Esophagus mucosa (tissue), 1 donor: ENCODE data around the gene RAB5IF. TPM values are rescaled to one million over a fixed set of nuclear protein-coding genes. Genes with fewer than 3 reads are reported as not detected.
"Not testable (repeated sequence)": the region's sequence is repeated elsewhere in the genome, so short reads cannot be mapped to it uniquely, and the experiment has no call there.

ENCODE experiments used
- ATAC-seq: fragments of 200-7000 bp; cut with Tn5 transposase; one replicate; pipeline ENCODE4 v1.9.1; 2020
- total RNA-seq: library from RNA; stranded (reverse); gene quantifications from one replicate; pipeline ENCODE4 v1.2.4, GENCODE V29; 2023
- donor health status: DM: yes; HTN: yes; CAD: no.

Gene RAB5IF, protein sequence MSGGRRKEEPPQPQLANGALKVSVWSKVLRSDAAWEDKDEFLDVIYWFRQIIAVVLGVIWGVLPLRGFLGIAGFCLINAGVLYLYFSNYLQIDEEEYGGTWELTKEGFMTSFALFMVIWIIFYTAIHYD
- total RNA-seq: 185 TPM

DNA sequence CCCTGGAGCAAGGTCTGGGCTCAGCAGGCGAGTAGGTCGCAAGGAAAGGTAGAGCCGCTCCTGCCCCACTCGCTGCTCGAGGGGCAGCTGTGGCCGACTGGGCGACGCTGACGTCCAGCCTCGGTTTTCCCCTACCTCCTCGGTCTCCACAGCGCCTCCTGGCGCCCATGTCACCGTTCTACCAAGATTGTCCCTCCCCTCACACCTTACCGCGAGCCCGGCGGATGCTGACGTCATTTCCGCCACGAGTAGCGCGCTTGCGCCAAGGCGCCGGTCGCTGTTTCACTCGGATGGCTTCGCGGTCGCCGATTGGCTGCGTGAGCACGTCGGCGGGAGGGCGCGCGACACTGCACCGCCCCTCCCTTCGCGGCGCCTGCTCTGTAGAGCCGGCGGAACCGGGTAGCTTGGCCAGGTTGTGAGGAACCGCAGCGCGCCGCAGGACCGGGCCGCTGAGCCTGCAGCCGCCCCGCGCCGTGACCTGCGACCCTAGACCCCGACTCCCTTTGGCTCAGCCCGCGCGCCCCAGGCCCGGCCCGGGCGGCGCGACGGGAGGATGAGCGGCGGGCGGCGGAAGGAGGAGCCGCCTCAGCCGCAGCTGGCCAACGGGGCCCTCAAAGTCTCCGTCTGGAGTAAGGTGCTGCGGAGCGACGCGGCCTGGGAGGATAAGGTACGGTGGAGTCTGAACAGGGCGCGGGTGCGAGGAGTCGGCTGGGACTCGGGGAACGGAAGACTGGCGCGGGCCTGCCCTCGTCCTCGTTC lies at the start of gene RAB5IF:
RAB5IF (plus strand) TSS at position 381 of the 759 bp plus-strand sequence; CDS start at position 554, 173 bp downstream.
- ATAC-seq: peak; percentile 92

DNA sequence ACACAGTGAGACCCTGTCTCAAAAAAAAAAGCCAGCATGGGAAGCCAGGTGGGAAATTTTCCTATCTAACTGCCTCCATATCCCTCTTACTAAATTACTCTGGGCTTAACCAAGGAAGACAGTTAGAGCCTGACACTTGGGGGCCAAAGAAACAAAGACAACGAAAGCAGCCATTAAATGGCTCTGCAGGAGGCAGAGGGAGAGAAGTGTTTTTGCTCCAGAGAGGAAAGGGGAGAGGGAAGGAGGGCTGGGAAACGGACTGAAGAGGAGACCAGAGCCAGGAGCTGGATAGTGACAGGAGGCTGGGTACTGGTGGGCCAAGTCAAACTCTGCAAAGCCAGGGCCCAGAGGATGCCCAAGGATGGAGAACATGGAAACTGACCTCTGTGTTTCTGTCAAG lies 42.9 kb upstream of the RAB5IF start:
- no peak for ATAC-seq

DNA sequence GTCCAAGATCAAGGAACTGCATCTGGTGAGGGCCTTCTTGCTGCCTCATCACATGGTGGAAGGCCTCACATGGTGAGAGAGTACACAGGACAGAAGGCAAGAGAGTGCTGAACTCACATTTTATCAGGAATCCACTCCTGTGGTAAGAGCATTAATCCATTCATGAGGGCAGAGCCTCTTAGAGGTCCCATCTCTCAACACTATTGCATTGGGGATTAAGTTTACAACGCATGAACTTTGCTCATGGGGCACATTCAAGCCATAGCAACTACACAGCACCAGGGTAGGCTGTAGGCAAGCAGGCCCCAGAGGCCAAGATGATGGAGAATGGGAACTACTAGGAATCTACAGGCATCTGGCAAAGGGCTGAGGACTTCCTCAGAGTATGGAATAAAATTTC lies 42.2 kb upstream of the RAB5IF start:
- no peak for ATAC-seq

DNA sequence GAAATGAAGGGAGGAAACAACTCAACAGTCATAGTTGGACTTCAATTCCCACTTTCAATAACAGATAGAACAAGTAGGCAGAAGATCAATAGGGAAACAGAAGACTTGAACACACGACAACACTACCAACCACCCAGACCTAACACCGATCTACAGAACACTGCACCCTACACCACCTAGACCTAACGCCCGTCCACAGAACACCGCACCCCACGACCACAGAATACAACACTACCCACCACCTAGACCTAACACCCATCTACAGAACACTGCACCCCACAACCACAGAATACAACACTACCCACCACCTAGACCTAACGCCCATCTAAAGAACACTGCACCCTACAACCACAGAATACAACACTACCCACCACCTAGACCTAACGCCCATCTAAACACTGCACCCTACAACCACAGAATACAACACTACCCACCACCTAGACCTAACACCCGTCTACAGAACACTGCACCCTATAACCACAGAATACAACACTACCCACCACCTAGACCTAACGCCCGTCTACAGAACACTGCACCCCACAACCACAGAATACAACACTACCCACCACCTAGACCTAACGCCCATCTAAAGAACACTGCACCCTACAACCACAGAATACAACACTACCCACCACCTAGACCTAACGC lies 41.4 kb upstream of the RAB5IF start:
- ATAC-seq: not testable (repeated sequence)

DNA sequence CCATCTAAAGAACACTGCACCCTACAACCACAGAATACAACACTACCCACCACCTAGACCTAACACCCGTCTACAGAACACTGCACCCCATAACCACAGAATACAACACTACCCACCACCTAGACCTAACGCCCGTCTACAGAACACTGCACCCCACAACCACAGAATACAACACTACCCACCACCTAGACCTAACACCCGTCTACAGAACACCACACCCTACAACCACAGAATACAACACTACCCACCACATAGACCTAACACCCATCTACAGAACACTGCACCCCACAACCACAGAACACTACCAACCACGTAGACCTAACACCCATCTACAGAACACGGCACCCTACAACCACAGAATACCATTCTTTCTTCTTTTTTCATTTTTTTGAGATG lies 40.9 kb upstream of the RAB5IF start:
- not testable (repeated sequence) for ATAC-seq

DNA sequence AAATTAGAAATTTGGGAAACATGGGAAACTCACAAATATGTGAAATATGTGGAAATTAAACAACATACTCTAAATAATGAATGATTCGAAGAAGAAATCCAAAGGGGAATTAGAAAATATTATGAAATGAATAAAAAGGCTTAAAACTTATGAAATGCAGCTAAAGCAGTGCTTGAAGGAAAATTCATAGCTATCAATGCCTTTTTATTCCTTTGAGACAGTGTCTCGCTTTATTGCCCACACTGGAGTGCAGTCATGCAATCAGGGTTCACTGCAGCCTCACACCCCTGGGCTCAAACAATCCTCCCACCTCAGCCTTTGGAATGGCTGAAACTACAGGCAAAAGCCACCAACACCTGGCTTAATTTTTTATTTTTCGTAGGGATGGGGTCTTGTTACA lies 40.1 kb upstream of the RAB5IF start:
- no peak for ATAC-seq

DNA sequence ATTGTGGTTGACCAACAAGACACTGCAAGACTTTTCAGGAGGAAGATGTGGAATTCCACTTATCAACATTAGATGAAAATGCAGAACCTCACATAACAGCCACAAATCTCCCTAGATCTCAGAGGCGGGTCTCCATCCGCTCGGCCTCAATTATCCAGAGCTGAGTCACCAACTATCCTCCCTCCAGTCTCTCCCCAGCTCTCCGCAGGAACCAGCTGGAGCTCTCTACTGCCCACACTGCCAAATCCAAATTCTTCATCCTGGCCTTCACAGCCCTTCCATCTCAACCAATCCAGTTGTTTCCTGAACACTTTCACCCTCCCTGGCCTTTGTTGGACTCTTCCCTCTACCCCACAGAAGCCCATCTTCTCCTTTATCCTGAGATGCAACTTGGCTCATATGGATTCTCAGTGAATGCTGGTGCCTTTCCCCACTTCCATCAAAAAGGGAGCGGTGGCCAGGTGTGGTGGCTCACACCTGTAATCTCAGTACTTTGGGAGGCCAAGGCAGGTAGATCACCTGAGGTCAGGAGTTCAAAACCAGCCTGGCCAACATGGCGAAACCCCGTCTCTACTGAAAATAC lies 35.6 kb upstream of the RAB5IF start:
- ATAC-seq: no peak

DNA sequence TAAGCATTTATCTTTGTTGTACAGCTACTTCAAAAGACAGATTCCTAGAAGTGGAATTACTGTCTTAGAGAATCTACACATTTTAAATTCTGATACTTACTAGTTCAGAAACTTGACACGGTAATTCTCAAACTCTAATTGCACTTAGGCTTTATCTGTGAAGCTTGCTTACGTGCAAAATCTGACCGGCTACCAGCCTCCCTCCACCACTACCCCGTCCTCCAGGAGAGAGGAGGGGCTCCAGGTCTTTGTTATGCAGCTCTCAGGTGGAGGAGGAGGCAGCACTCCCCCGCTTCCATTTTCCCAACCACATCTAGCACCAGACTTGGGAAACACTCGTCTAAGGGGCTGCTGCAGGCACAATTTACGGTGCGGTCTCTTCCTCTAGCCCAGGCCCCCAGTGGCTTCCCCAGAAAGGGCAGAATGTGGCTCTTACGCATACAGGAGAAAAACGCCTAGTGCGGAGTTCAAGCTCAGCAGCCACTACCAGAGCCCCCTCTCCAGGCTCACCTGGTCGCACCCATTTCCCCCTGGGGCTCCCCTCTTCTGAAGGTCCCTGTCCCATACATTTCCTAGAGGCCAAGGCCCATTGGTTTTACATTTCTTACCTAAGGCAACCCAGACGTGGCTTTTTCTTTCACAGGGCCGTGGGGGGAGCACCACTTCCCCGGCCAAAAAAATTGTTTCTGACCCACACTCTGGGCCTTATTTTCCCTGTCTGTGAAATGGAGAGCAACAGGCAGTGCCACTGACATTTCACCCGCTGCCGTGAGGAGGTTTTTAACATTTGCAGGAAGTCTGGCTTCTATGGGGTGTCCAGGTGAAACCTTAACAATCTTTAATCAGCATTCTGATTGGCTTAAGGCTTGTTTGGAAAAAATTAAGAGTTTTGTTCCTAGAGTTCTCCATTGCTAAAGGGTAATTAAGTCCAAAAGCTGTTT lies 33.7 kb upstream of the RAB5IF start:
- no peak for ATAC-seq

DNA sequence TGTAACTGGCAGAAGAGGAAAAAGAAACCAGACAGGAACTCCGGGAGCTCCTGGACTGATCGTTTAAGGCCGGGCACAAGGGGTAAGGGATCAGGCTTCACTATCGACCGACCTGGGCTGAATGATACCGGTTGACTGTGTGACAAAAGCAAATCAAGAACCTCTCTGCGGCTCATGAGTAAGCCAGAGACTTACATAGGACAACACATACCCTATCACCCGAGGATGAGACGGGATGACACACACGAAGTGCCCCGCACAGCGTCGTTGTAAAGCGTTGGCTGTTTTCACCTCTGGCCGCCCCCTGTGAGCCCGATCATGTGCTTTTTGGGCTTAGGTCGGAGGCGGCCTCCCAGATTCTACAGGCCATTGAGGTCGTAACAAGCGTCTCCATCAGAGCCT lies 32.9 kb upstream of the RAB5IF start:
- peak; percentile 2 for ATAC-seq

DNA sequence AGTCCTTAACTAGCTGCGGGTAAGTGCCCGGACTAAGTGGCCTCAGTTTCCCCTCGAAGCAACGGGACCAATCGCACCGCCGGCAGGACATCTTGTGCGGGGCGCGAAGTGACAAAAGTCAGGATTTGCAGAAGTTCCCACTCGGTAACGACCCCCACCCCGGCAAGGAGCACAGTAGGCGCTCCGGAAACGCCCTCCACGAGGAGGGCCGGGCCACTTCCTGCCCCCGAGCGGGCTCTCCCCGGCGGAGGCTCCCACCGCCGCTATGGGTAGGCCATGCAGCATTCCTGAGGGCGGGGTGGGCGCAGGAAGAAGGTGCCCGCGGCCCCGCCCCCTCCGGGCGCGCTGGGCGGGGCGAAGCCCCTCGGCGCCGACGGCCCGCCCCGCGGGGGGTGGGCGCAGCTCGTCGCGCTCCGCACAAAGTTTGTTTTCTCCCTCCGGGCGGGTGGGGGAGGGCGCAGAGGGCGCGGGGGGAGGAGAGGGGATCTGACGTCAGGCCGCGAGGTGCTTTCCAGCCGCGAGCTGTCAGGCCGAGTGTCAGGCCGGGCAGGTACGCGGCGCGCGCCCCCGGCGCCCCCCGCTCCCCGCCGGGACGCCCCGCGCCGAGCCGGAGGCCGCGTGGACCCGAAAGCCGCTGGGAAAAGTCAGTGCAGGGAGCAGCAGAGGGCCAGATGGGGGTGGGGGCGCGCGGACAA lies 32.3 kb upstream of the RAB5IF start, which contains the start of gene TGIF2:
TGIF2 (plus strand) TSS at position 495 of the 695 bp plus-strand sequence. CDS start 5,178 bp downstream, outside the sequence.
- peak; percentile 78 for ATAC-seq

DNA sequence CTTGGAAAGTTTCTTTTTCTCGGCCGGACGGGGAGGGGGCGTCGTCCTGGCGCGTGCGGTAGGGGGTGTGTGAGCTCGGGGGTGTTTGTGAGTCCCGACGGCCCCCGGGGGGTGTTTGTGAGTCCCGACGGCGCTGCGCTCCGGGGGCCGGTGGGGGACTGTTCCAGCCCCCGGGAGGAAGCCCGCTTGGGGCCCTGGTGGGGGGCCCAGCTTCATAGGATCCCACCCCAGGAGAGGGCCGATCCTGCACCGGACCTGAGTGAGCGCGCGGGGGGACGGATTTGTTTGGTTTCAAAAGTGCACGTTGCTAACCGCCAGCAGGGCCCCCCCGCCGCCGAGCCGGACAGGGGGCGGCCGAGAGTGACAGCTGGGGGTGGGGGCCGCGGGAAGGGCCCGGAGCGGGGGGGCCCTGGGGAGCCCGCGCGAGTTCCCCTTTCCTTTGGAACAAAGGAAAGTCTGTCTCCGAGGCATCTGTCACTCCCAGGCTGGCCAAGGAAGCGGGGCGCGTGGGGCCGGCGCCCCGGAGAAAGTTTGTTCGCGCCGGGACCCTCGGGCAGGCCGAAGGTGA lies 31.7 kb upstream of the RAB5IF start:
- peak; percentile 23 for ATAC-seq

DNA sequence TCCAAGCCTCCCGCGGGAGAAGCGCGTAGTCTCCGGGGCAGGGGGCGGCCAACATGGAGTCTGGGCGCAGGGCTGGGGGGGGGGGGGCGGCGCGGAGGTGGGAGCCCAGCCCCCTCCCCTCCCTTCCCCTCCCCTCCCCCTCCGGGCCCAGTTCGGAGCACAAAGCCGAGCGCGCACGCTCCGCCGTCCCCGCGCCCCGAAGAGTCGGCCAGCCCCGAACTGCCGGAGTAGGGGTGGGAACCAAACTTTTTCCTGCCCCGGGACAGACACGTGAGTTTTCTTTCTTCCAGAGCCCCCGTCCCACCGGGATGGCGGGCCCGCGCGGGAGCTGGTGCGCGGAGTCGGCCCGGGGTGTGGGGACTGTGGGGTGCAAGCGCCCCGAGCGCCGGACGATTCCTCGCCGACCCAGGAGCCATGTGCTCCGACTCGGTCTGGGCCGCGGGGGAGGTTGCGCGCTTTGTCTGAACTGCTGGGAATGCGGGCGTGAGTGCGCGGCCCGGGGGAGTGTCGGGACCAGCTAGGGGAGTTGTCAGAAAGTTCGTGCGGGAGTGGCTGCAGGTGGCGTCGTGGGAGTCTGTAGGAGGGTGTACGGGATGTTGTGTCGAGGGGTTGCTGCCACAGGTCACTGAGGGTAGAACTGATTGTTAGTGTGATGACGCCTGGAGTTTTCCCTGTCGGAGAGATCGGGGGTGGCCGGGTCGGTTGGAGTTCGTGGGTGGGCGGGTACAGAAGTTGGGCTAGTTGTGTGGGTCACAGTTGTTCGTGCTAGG lies 31.0 kb upstream of the RAB5IF start:
- peak; percentile 36 for ATAC-seq

DNA sequence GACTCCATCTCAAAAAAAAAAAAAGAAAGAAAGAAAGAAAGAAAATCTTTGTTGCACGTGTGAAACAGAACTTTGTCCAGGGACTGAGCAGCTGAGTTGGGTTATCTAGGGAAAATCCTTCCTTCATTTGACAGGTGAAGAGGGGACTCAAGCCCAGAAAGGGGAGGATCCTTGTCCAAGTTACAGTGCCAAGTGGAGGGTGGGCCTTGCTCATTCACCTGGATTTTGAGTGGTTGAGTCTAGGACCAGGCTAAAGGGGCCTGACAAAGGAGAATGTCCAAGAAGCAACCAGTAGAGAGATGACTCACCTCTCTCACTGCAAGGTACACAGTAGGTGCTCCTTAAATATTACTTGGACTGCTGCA lies 29.5 kb upstream of the RAB5IF start:
- ATAC-seq: no peak

DNA sequence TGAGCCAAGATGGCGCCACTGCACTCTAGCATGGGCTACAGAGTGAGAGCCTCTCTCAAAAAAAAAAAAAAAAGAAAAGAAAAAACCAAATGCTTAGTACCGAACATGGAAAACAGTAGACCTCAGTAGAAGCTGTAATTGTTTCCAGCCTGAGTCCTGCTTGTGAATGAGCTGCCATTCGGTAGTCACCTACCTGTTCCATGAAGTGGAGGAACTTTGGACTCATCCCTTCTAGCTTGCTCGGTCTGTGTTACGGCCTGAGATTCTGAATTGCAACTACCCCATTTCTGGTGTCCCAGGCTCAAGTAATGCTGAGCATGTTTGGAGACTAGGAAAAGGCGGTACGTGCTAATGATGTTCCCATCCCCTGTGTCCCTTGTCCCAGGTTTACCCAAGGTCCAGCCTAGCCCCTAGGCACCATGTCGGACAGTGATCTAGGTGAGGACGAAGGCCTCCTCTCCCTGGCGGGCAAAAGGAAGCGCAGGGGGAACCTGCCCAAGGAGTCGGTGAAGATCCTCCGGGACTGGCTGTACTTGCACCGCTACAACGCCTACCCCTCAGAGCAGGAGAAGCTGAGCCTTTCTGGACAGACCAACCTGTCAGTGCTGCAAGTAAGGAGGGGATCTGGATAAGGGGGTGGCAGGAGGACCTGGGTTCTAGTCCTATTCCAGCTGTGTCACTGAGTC lies 27.1 kb upstream of the RAB5IF start:
- no peak for ATAC-seq

DNA sequence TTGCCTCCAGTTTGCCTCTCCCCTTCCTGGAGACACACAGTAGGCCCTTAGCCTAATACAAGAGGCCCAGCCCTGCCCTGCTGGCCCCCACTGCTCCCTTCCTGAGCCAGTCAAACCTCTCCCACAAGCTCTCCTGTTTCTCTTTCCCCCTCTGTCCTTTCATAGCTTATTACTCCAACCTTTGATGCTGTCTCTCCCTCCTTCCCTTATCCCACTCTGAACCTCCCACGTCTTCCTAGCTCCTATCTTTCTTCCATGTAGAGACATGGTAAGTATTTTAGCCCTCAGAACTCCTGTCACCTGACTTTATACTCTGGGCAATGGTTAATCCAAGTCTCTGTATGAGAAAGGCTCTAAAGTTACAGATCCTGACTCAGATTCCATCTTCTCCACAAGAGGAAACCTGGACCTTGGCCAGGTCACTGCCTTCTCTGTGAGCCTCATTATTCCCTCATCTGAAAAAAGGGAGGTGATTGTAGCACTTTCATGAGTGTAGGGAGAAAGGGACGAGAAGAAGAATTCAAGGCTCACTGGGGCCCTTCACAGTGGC lies 25.5 kb upstream of the RAB5IF start:
- no peak for ATAC-seq

DNA sequence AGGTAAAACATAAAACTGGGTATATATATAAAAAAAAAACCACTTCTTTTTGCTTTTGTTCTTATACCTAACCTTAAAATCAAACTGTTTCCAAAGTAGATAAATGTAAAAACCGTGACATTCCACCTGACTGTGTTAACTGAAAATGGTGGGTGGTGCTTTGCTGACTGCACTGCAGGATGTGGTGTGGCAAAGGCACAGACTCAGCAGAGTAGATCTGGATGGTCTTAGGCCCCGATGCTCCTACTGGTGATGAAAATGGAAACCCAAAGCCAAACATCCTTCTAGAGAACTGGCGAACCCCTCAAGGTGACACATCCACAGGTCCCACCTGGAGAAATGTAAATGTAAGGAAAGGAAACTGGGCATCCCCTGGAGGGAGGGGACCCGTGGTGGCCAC lies 23.3 kb upstream of the RAB5IF start:
- no peak for ATAC-seq

DNA sequence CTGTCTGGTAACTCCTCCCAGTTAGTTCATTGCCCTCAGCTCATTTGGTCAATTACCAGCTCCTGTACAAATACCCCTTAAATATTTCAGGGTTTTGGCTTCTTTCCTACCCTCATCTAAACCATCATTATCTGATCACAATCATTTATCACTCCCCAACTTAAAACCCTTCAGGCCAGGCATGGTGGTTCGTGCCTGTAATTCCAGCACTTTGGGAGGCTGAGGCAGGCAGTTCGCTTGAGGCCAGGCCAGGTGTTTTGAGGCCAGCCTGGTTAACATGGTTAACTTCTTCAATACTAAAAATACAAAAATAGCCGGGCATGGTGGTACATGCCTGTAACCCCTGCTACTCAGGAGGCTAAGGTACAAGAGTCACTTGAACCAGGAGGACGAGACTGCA lies 22.8 kb upstream of the RAB5IF start:
- ATAC-seq: no peak

DNA sequence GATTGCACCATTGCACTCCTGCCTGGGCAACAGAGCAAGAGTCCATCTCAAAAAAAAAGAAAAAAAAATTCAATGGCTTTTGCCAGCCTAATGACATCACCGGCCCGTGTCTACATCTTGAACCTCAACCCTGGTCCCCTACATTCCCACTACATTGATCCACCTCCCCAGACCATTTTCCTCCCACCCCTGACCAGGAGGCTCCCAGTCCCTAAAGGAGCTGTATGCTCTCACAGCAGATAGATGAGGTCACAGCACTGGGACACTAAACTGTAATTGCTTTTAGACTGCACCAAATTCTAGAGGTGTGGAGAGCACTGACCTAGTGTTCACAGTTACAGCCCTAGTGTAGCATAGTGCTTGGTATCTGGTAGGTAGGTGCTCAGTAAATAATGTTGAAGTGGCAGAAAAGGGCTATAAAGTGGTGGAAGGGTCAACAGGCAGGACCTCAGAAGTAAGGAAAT lies 21.5 kb upstream of the RAB5IF start:
- ATAC-seq: no peak

DNA sequence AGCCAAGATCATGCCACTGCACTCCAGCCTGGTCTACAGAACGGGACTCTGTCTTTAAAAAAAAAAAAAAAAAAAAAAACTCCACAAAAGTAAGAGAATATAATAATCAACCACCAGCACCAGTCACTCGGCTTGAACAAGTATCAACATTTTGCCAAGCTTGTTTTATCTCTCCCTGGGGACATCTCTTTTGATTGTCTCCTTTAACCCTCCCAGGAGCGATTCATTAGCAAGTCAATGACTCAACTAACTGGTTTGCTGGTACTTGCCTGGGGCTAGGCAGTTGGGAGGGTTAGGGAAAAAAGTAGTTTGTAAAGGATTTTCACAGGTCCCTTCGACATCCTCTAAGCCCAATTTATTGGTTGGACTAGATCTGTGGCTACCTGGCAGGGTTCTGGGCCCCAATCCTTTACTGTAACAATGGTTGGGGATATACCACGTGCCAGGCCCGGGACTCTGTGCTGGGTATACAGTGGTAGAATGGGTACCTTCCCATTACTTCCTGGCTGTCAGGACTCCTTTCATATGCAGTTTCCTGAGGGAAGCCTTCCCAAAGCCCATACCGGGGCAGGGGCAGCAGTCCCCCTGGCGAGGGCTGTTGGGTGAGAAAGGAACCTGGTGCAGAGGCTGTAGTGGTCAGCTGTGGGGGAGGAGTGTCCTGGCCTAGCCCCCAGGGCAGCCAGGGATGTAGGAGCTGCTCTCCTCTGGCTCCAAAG lies 20.0 kb upstream of the RAB5IF start:
- peak; percentile 80 for ATAC-seq
